IMR-90 (cell line): ENCODE measurements around the gene SMTN. TPM values are rescaled to one million over a fixed set of nuclear protein-coding genes. Genes with fewer than 3 reads are reported as not detected.

Experiments used
- ATAC-seq: fragments of 200-7000 bp; cut with Tn5 transposase; 2 replicates; pipeline ENCODE4 v1.9.1; 2020; ENCODE audit warnings: low read depth, mild to moderate bottlenecking, moderate library complexity
- BruUV-seq: library from RNA; stranded (reverse); fragments of 400-500 nt; replicated peaks from 2 replicates; lab custom pipeline; 2021; lab: Mats Ljungman, UMichigan
- CTCF ChIA-PET: fragments of 300-600 bp; formaldehyde crosslinking; extraction: SDS; loops from one replicate; lab custom pipeline; 2021; ENCODE audit warnings: antibody characterized with exemption; lab: Yijun Ruan, JAX
- POLR2A ChIA-PET: fragments of 300-600 bp; sonication (Branson Sonifier 250); formaldehyde crosslinking; loops from one replicate; lab custom pipeline; 2022; ENCODE audit warnings: antibody characterized with exemption; ENCODE audit not compliant: unreplicated experiment; lab: Charles Lee
- DNase-seq: peaks from one replicate; pipeline ENCODE4 v3.0.0; 2013
- H2AFZ ChIP-seq: replicated peaks from 2 replicates; pipeline ENCODE3; 2013; ENCODE audit warnings: low read length, mild to moderate bottlenecking; ENCODE audit not compliant: poor library complexity
- H2AK5ac ChIP-seq: 2 replicates; pipeline ENCODE4 v1.6.1; 2013; ENCODE audit warnings: low read depth, low read length, inconsistent platforms
- H2AK9ac ChIP-seq: replicated peaks from 2 replicates; pipeline ENCODE3; 2013; ENCODE audit warnings: mild to moderate bottlenecking, low read depth, low read length, moderate library complexity; ENCODE audit not compliant: poor library complexity
- H2BK120ac ChIP-seq: 2 replicates; pipeline ENCODE4 v1.6.1; 2013; ENCODE audit warnings: low read depth, low read length, inconsistent platforms
- H2BK15ac ChIP-seq: 3 replicates; pipeline ENCODE4 v1.6.1; 2013; ENCODE audit warnings: low read depth, low read length, inconsistent platforms
- H2BK20ac ChIP-seq: 2 replicates; pipeline ENCODE4 v1.6.1; 2013; ENCODE audit warnings: low read depth, mild to moderate bottlenecking, inconsistent platforms, low read length, moderate library complexity
- H2BK5ac ChIP-seq: 2 replicates; pipeline ENCODE4 v1.6.1; 2013; ENCODE audit warnings: mild to moderate bottlenecking, low read depth, low read length, inconsistent platforms; ENCODE audit not compliant: poor library complexity, severe bottlenecking
- H3K14ac ChIP-seq: replicated peaks from 2 replicates; pipeline ENCODE4 v1.6.1; 2013; ENCODE audit warnings: low read depth, low read length, inconsistent platforms
- H3K18ac ChIP-seq: 2 replicates; pipeline ENCODE4 v1.6.1; 2013; ENCODE audit warnings: low read depth, low read length, control low read depth
- H3K23ac ChIP-seq: 2 replicates; pipeline ENCODE4 v1.6.1; 2013; ENCODE audit warnings: low read depth, low read length, inconsistent platforms
- H3K27ac ChIP-seq: 2 replicates; pipeline ENCODE4 v1.5.1; 2013; ENCODE audit warnings: mild to moderate bottlenecking, control low read depth, low read length; ENCODE audit not compliant: insufficient read depth
- H3K27me3 ChIP-seq: 2 replicates; pipeline ENCODE4 v1.6.1; 2013; ENCODE audit warnings: low read length; ENCODE audit not compliant: control insufficient read depth, insufficient read depth
- H3K36me3 ChIP-seq: 2 replicates; pipeline ENCODE4 v1.6.1; 2013; ENCODE audit warnings: low read length, mixed read lengths; ENCODE audit not compliant: control insufficient read depth, insufficient read depth
- H3K4ac ChIP-seq: 2 replicates; pipeline ENCODE4 v1.6.1; 2013; ENCODE audit warnings: low read depth, low read length, inconsistent platforms
- H3K4me1 ChIP-seq: 2 replicates; pipeline ENCODE4 v1.6.1; 2013; ENCODE audit warnings: low read length, mixed read lengths; ENCODE audit not compliant: control insufficient read depth, insufficient read depth
- H3K4me2 ChIP-seq: 2 replicates; pipeline ENCODE4 v1.6.1; 2013; ENCODE audit warnings: low read depth, mild to moderate bottlenecking, control low read depth, low read length, moderate library complexity
- H3K4me3 ChIP-seq: 2 replicates; pipeline ENCODE4 v1.5.1; 2013; ENCODE audit warnings: low read depth, mild to moderate bottlenecking, control low read depth, low read length, moderate library complexity; ENCODE audit not compliant: insufficient read depth
- H3K56ac ChIP-seq: 2 replicates; pipeline ENCODE4 v1.6.1; 2013; ENCODE audit warnings: low read length, inconsistent platforms; ENCODE audit not compliant: insufficient read depth; ENCODE audit errors: extremely low read depth
- H3K79me1 ChIP-seq, 2 experiments: 2 replicates each; pipeline ENCODE4 v1.6.1; 2013; ENCODE audit warnings: low read length in 2 of 2, inconsistent platforms in 1 of 2, low read depth in 1 of 2
- H3K9ac ChIP-seq: 2 replicates; pipeline ENCODE4 v1.6.1; 2013; ENCODE audit warnings: low read depth, low read length, control low read depth
- H3K9me1 ChIP-seq: 2 replicates; pipeline ENCODE4 v1.6.1; 2013; ENCODE audit warnings: low read length, inconsistent platforms; ENCODE audit not compliant: insufficient read depth
- H3K9me3 ChIP-seq: 2 replicates; pipeline ENCODE4 v1.6.1; 2013; ENCODE audit warnings: low read length; ENCODE audit not compliant: control insufficient read depth, insufficient read depth
- H4K20me1 ChIP-seq: 2 replicates; pipeline ENCODE4 v1.6.1; 2013; ENCODE audit warnings: low read length, inconsistent platforms; ENCODE audit not compliant: insufficient read depth
- H4K5ac ChIP-seq: 2 replicates; pipeline ENCODE4 v1.6.1; 2013; ENCODE audit warnings: mild to moderate bottlenecking, low read depth, low read length, control low read depth
- H4K8ac ChIP-seq, 2 experiments: 2 replicates each; pipeline ENCODE4 v1.6.1; 2013; ENCODE audit warnings: low read depth in 2 of 2, low read length in 2 of 2, control low read depth in 1 of 2, inconsistent platforms in 1 of 2
- H4K91ac ChIP-seq: 2 replicates; pipeline ENCODE4 v1.6.1; 2013; ENCODE audit warnings: low read depth, low read length, inconsistent platforms; ENCODE audit not compliant: insufficient read depth
- BHLHE40 ChIP-seq: fragments of 150-350 bp; IDR thresholded peaks from 2 replicates; pipeline ENCODE4 v1.6.1; 2016; ENCODE audit warnings: mild to moderate bottlenecking, low read depth, low read length
- CEBPB ChIP-seq: IDR thresholded peaks from 2 replicates; pipeline ENCODE4 v1.6.1; 2012; ENCODE audit warnings: low read depth, low read length, improper control_type of control experiment
- CHD1 ChIP-seq: IDR thresholded peaks from 2 replicates; pipeline ENCODE4 v1.6.1; 2012; ENCODE audit warnings: low read depth, low read length, improper control_type of control experiment
- FOS ChIP-seq: fragments of 150-350 bp; IDR thresholded peaks from 2 replicates; pipeline ENCODE4 v1.6.1; 2016; ENCODE audit warnings: low read depth, low read length
- MAFK ChIP-seq: IDR thresholded peaks from 2 replicates; pipeline ENCODE4 v1.6.1; 2012; ENCODE audit warnings: low read depth, low read length, improper control_type of control experiment
- MAZ ChIP-seq: IDR thresholded peaks from 2 replicates; pipeline ENCODE4 v1.6.1; 2012; ENCODE audit warnings: low read depth, mild to moderate bottlenecking, low read length, improper control_type of control experiment, moderate library complexity, borderline replicate concordance
- MXI1 ChIP-seq: IDR thresholded peaks from 2 replicates; pipeline ENCODE4 v1.6.1; 2012; ENCODE audit warnings: low read depth, mild to moderate bottlenecking, low read length, moderate library complexity, borderline replicate concordance
- NFE2L2 ChIP-seq: fragments of 150-350 bp; IDR thresholded peaks from 2 replicates; pipeline ENCODE4 v1.6.1; 2016; ENCODE audit warnings: low read depth, mild to moderate bottlenecking, low read length
- POLR2A ChIP-seq: IDR thresholded peaks from 2 replicates; pipeline ENCODE4 v1.6.1; 2012; ENCODE audit warnings: mild to moderate bottlenecking, low read depth, low read length
- RAD21 ChIP-seq: IDR thresholded peaks from 2 replicates; pipeline ENCODE4 v1.6.1; 2012; ENCODE audit warnings: low read length, improper control_type of control experiment
- RCOR1 ChIP-seq: IDR thresholded peaks from 2 replicates; pipeline ENCODE4 v1.6.1; 2012; ENCODE audit warnings: mild to moderate bottlenecking, low read length, improper control_type of control experiment; ENCODE audit not compliant: insufficient replicate concordance
- RFX5 ChIP-seq: IDR thresholded peaks from 2 replicates; pipeline ENCODE4 v1.8.0; 2012; ENCODE audit warnings: low read depth, mild to moderate bottlenecking, low read length, moderate library complexity
- SMC3 ChIP-seq: fragments of 150-350 bp; IDR thresholded peaks from 2 replicates; pipeline ENCODE4 v1.6.1; 2016; ENCODE audit warnings: low read depth, mild to moderate bottlenecking, antibody characterized with exemption, low read length, moderate library complexity
- WGBS, 2 experiments: methylation state at CpG; one replicate each; pipeline versions ENCODE4 v1.1.5 to v1.1.7; 2013; ENCODE audit warnings: missing lambda C conversion rate in 2 of 2; ENCODE audit not compliant: insufficient read length in 1 of 2; ENCODE audit errors: extremely low coverage in 2 of 2; 5-methylcytosine and 5-hydroxymethylcytosine counted together
- dilution Hi-C: fragments of 300-500 bp; cut with HindIII; formaldehyde crosslinking; loops from one replicate; pipeline ENCODE4 v1.14.3; 2018; ENCODE audit warnings: low sequenced_read_pairs; ENCODE audit not compliant: unreplicated experiment
- in situ Hi-C: fragments of 300-500 bp; cut with MboI; formaldehyde crosslinking; loops from 3 replicates; pipeline ENCODE4 v1.14.3; 2019; ENCODE audit warnings: low sequenced_read_pairs, inconsistent platforms, mixed read lengths
- intact Hi-C: fragments of 100-400 bp; cut with micrococcal nuclease; formaldehyde crosslinking; loops from 2 replicates; pipeline ENCODE4 v1.10.0; 2022
- polyA plus RNA-seq, 3 experiments: library from polyadenylated mRNA; depleted of rRNA; stranded (reverse); fragments of >200 nt; gene quantifications; 2 replicates each; pipeline ENCODE4 v1.2.3, GENCODE V29; 2012; ENCODE audit warnings: low replicate concordance in 1 of 3
- total RNA-seq: library from RNA; depleted of rRNA; stranded (reverse); fragments of >200 nt; gene quantifications from 2 replicates; pipeline ENCODE4 v1.2.3, GENCODE V29; 2012
- TF ChIP-seq, protein P1 (sequence below): fragments of 150-350 bp; IDR thresholded peaks from 2 replicates; pipeline ENCODE4 v1.6.1; 2016; ENCODE audit warnings: low read depth, mild to moderate bottlenecking, low read length, moderate library complexity, borderline replicate concordance
- TF ChIP-seq, protein P2 (sequence below): fragments of 150-350 bp; IDR thresholded peaks from 2 replicates; pipeline ENCODE4 v1.6.1; 2017; ENCODE audit warnings: mild to moderate bottlenecking, antibody characterized with exemption, low read length, low read depth
- TF ChIP-seq, protein P3 (sequence below): conservative IDR thresholded peaks from 2 replicates; pipeline ENCODE4 v1.5.1; 2012; ENCODE audit warnings: mild to moderate bottlenecking, low read depth, low read length, improper control_type of control experiment

SMTN gene
- total and polyA plus RNA-seq, 2 of the 4 experiments (the other 2 are of a cell fraction) = 53.6 to 63.7 TPM

DNA sequence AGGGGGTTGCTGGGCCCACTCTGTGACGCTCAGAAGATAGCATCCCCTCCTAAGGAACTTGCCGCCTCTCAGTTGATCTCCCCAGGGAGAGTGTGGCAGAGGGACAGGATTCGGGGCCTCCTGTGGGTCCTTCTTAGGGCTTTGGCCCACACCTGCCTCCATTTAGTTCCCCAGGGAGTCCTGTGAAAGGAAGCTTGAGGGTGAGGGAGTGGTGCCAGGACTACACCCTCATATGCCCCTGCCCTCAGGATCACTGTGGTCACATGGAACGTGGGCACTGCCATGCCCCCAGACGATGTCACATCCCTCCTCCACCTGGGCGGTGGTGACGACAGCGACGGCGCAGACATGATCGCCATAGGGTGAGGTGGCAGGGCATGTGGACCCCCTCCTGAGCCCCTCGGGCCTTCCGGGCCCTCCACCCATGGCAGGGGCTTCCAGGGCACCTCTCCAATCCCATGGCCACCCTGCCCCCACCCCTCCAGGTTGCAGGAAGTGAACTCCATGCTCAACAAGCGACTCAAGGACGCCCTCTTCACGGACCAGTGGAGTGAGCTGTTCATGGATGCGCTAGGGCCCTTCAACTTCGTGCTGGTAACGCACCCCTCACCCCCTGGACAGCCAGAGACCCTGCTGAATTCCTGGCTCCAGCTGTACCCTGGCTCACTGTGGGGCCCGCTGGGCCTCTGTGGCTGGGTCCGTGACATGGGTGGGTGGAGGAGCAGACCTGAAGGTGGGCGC is 45.2 kb downstream of the SMTN start:
- ATAC-seq (no peak), DNase-seq (no peak)
- no CpG with 5 or more reads among the region's 22 CpGs for WGBS, 2 experiments
- Histone ChIP-seq H2BK5ac (no peak overlapping the region), H3K4me2 (no peak overlapping the region), H4K5ac (no peak overlapping the region), H3K4ac (no peak overlapping the region), H4K91ac (no peak overlapping the region), H3K27me3 (no peaks in the 10 kb centered on the region; the same call in 1 of the 2 replicates), H2BK15ac (no peak overlapping the region), H2BK20ac (no peak overlapping the region), H3K9ac (no peak overlapping the region), H2BK120ac (no peak overlapping the region), H3K14ac (no peak overlapping the region), H3K56ac (no peak overlapping the region), H3K4me1 (peaks cover 5% of the 10 kb centered on the region), H3K9me3 (no peaks in the 10 kb centered on the region), H3K36me3 (no peaks in the 10 kb centered on the region), H3K79me1 (peaks cover 0 to 4% of the 10 kb centered on the region in 2 experiments; a peak in 1 of 4 replicates), H3K23ac (no peak overlapping the region), H4K8ac (no peak overlapping the region), H3K18ac (no peak overlapping the region), H2AFZ (peak overlapping the region; percentile 51), H3K4me3 (no peak overlapping the region), H4K20me1 (no peaks in the 10 kb centered on the region), H2AK9ac (peak overlapping the region; percentile 72), H3K9me1 (no peaks in the 10 kb centered on the region; the same call in 1 of the 2 replicates), H2AK5ac (no peak overlapping the region; the same call in 1 of the 2 replicates), H3K27ac (no peak overlapping the region)
- TF ChIP-seq RCOR1 = no peak
- no peak for TF ChIP-seq MAZ
- TF ChIP-seq, protein P1, sequence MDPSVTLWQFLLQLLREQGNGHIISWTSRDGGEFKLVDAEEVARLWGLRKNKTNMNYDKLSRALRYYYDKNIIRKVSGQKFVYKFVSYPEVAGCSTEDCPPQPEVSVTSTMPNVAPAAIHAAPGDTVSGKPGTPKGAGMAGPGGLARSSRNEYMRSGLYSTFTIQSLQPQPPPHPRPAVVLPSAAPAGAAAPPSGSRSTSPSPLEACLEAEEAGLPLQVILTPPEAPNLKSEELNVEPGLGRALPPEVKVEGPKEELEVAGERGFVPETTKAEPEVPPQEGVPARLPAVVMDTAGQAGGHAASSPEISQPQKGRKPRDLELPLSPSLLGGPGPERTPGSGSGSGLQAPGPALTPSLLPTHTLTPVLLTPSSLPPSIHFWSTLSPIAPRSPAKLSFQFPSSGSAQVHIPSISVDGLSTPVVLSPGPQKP = no peak
- no peak for TF ChIP-seq BHLHE40
- TF ChIP-seq SMC3 = no peak
- TF ChIP-seq RAD21 = no peak
- no peak for TF ChIP-seq RFX5
- no peak for TF ChIP-seq CHD1
- TF ChIP-seq MAFK = no peak
- TF ChIP-seq, protein P2, sequence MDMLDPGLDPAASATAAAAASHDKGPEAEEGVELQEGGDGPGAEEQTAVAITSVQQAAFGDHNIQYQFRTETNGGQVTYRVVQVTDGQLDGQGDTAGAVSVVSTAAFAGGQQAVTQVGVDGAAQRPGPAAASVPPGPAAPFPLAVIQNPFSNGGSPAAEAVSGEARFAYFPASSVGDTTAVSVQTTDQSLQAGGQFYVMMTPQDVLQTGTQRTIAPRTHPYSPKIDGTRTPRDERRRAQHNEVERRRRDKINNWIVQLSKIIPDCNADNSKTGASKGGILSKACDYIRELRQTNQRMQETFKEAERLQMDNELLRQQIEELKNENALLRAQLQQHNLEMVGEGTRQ = no peak
- TF ChIP-seq, protein P3, sequence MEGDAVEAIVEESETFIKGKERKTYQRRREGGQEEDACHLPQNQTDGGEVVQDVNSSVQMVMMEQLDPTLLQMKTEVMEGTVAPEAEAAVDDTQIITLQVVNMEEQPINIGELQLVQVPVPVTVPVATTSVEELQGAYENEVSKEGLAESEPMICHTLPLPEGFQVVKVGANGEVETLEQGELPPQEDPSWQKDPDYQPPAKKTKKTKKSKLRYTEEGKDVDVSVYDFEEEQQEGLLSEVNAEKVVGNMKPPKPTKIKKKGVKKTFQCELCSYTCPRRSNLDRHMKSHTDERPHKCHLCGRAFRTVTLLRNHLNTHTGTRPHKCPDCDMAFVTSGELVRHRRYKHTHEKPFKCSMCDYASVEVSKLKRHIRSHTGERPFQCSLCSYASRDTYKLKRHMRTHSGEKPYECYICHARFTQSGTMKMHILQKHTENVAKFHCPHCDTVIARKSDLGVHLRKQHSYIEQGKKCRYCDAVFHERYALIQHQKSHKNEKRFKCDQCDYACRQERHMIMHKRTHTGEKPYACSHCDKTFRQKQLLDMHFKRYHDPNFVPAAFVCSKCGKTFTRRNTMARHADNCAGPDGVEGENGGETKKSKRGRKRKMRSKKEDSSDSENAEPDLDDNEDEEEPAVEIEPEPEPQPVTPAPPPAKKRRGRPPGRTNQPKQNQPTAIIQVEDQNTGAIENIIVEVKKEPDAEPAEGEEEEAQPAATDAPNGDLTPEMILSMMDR = no peak
- TF ChIP-seq NFE2L2 = no peak
- no peak for TF ChIP-seq FOS
- TF ChIP-seq CEBPB = no peak
- TF ChIP-seq POLR2A = no peak
- TF ChIP-seq MXI1 = no peak
- POLR2A ChIA-PET = no interaction called here
- intact Hi-C loops = no loop called here
- BruUV-seq = no TSS peak
- dilution Hi-C loops = no loop called here
- CTCF ChIA-PET = no interaction called here
- in situ Hi-C loops = no loop called here
